ENCODE measurements around the gene TMOD1. TPM values are rescaled to one million over a fixed set of nuclear protein-coding genes. Genes with fewer than 3 reads are reported as not detected.
"Not testable (repeated sequence)": the region's sequence is repeated elsewhere in the genome, so short reads cannot be mapped to it uniquely, and the experiment has no call there.

The TMOD1 gene
- total RNA-seq: 1 to 10 TPM in 1 of 2 experiments, under 1 TPM in 1; 0.79 to 1.1 TPM

DNA sequence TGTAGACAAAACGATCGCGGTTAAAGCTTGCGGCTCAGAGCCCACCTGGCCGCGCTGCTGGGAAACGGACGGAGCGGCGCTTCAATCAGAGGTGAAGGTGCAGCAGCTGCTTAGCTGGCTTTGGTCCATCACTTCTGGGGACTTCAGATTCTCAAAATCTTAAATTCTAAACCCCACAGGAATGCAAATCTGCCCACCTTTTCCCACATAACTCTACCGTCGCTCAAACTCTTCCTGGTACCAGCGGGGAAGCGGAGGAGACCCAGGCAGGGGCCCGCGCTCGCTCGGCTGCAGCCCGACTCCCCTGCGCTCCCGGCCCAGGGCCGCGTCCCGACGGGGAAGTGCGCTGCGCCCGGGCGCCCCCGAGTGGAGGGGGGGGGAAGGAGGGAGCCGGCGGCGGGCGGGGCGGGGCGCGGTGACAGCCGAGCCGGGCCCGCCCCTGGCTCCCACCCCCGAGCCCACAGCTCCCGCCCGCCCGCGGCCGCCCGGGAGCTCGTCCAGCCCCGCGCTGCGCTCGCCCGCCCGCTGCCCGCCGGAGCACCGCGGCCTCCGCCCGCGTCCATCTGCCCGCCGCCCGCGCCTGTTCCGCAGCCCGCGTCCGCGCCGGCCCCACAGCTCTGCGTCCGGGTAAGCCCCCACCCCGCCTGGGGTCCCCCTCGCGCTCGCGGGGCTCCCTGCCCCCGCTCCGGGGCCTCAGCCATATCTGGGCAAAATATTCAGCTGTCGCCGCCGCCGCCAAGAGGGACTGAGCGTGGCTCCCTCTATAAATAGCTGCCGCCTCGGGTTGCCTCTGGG lies at the start of gene TMOD1:
Gene TMOD1, plus strand, starts transcription at position 490 of the 795 bp plus-strand sequence. CDS start 22,523 bp downstream, outside the sequence.
- peak; percentile 80 for ATAC-seq (ENCODE audit: low read depth)
- peak within 1 kb of the TSS; percentile 73 for H3K4me3 Mint-ChIP-seq
- H3K9me3 Mint-ChIP-seq: no peaks in the 10 kb centered on the region
- POLR2A ChIA-PET: interaction anchor here (0.9 kb wide), 1 partner anchor 97 kb away, joined by 6 read pairs; no protein-coding TSS in a partner anchor
- H3K4me1 Mint-ChIP-seq: peaks cover 8% of the 10 kb centered on the region
- no peak within 1 kb of the TSS for H3K27ac Mint-ChIP-seq
- H3K36me3 Mint-ChIP-seq: peaks cover 9% of the 10 kb centered on the region
- H3K27me3 Mint-ChIP-seq: peaks cover 54% of the 10 kb centered on the region
- DNase-seq: peak; percentile 71

DNA sequence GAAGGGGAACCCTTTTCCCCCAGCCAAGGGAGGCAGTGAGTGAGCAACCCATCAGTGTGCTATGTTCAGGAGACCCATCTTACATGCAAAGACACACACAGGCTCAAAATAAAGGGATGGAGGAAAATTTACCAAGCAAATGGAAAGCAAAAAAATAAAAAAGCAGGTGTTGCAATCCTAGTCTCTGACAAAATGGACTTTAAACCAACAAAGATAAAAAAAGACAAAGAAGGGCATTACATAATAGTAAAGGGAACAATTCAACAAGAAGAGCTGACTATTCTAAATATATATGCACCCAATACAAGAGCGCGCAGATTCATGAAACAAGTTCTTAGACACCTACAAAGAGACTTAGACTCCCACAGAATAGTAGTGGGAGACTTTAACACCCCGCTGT lies 47.9 kb upstream of the TMOD1 start:
- H3K27ac Mint-ChIP-seq; H3K27me3 Mint-ChIP-seq; POLR2A ChIA-PET; H3K4me3 Mint-ChIP-seq; ATAC-seq (ENCODE audit: low read depth); DNase-seq; H3K4me1 Mint-ChIP-seq: not testable (repeated sequence)
- peaks cover 37% of the 10 kb centered on the region for H3K36me3 Mint-ChIP-seq
- peaks cover 13% of the 10 kb centered on the region for H3K9me3 Mint-ChIP-seq

DNA sequence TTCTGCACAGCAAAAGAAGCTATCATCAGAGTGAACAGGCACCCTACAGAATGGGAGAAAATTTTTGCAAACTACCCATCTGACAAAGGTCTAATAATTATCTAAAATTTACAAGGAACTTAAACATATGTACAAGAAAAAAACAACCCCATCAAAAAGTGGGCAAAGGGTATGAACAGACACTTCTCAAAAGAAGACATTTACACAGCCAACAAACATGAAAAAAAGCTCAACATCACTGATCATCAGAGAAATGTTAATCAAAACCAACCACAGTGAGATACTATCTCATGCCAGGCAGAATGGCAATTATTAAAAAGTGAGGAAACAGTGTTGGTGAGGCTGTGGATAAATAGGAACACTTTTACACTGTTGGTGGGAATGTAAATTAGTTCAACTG lies 44.6 kb upstream of the TMOD1 start:
- POLR2A ChIA-PET; DNase-seq; ATAC-seq (ENCODE audit: low read depth); H3K27ac Mint-ChIP-seq; H3K4me3 Mint-ChIP-seq; H3K4me1 Mint-ChIP-seq; H3K27me3 Mint-ChIP-seq: not testable (repeated sequence)
- H3K36me3 Mint-ChIP-seq: peaks cover 29% of the 10 kb centered on the region
- H3K9me3 Mint-ChIP-seq: peaks cover 13% of the 10 kb centered on the region

DNA sequence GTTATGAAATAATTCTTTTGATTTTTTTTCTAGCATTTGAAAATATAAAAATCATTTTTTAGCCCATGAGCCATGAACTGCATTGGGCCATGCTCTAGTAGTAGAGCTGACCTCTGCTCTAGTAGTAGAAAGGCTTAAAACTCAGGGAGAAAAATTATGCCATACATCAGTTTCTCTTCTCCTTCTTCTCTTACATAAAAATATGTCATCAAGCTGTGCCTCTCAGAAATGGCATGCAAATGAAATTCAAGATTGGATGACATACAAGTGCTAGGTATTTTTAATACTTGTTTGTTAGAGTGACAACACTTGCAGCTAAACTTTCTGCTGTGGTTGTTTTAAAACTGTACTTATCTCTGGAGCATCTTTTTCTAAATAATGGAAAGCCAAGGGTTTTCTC lies 42.1 kb upstream of the TMOD1 start:
- no peak for DNase-seq
- no peak for ATAC-seq (ENCODE audit: low read depth)
- H3K36me3 Mint-ChIP-seq: peaks cover 15% of the 10 kb centered on the region
- no peaks in the 10 kb centered on the region for H3K27me3 Mint-ChIP-seq
- no peak overlapping the region for H3K27ac Mint-ChIP-seq
- peaks cover 2% of the 10 kb centered on the region for H3K4me1 Mint-ChIP-seq
- POLR2A ChIA-PET: no interaction called here
- H3K9me3 Mint-ChIP-seq: peaks cover 6% of the 10 kb centered on the region
- H3K4me3 Mint-ChIP-seq: no peak overlapping the region

DNA sequence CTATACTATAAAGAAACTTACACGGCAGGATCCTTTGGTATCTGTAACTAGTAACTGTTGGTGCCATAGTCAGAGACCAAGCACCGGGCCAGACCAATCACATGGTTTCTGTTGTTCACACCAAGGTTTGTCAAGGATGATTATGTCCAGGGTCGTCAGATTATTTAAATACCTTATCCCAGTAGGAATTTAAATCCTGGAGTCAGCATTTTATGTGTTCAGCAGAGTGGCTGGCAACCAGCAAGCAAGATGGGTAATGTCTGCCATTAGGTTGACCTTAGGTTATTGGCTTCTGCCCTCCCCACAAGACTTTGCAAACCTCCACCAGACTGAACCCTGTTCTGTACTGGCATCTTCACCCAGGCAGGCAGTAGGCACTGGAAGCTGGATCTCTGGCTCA lies 39.3 kb upstream of the TMOD1 start:
- Mint-ChIP-seq H3K9me3 (peaks cover 2% of the 10 kb centered on the region), H3K27me3 (no peaks in the 10 kb centered on the region), H3K4me1 (no peaks in the 10 kb centered on the region), H3K36me3 (peaks cover 6% of the 10 kb centered on the region), H3K27ac (no peak overlapping the region), H3K4me3 (no peak overlapping the region)
- POLR2A ChIA-PET: no interaction called here
- ATAC-seq (ENCODE audit: low read depth) (no peak), DNase-seq (no peak)

DNA sequence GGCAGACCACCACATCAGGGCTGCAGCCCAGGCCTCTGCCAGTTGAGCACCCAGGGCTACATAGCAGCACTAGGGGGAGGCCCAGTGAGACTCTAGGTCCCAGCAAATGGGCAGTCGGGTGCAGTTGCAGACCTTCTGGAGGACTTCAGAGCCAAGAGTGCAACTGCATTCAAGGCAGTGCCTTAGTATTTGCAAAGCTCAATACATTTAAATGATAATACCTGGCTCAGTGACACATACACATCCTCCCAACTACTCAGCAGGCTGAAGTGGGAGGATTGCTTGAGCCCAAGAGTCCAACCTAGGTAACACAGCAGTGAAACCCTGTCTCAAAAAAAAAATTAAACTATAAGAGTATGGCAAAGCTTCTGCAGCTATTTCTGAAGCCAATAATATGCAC lies 38.6 kb upstream of the TMOD1 start:
- Mint-ChIP-seq H3K27me3 (no peaks in the 10 kb centered on the region), H3K9me3 (no peaks in the 10 kb centered on the region), H3K4me1 (no peaks in the 10 kb centered on the region), H3K4me3 (no peak overlapping the region), H3K36me3 (peaks cover 6% of the 10 kb centered on the region), H3K27ac (no peak overlapping the region)
- POLR2A ChIA-PET: no interaction called here
- DNase-seq: no peak
- ATAC-seq (ENCODE audit: low read depth): no peak

DNA sequence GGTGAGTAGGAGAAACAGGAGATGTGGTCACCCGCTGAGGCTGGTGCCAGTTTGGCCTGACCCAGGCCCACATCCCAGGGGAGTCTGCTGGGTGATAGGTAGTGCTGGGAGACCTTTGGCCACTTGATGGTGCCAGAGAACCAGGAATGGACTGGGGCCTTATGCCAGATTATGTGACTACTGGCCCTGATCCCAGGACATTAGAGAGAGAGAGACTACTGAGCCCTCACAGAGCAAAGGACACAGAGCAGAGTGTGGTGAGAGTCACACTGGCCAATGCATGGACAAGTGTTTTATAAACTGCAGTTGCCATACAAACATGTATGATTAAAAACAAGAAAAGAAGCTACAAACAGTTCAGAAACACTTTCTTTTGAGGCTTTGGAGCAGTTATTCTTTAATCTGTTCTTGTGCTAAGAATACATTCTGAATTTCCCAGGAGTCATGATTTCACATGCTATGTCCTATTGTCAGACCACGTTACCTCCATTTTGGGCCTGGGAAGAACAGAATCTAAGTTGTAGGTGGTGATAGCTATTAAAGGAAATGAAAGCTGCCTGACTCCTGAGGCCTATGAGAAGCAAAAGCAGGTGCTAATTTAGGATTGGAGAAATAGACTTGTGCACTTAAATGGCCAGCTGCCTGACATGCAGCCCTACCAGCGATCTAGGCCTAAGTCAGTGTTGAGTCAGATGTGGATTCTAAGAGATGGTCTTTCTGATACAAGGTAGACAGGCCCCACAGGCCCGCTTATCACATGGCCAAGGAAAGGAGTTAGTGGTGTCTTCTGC lies 32.6 kb upstream of the TMOD1 start:
- H3K27me3 Mint-ChIP-seq: no peaks in the 10 kb centered on the region
- H3K4me3 Mint-ChIP-seq: no peak overlapping the region
- peaks cover 12% of the 10 kb centered on the region for H3K36me3 Mint-ChIP-seq
- no peak overlapping the region for H3K27ac Mint-ChIP-seq
- peak; percentile 70 for ATAC-seq (ENCODE audit: low read depth)
- H3K9me3 Mint-ChIP-seq: no peaks in the 10 kb centered on the region
- DNase-seq: peak; percentile 36
- POLR2A ChIA-PET: no interaction called here
- H3K4me1 Mint-ChIP-seq: no peaks in the 10 kb centered on the region

DNA sequence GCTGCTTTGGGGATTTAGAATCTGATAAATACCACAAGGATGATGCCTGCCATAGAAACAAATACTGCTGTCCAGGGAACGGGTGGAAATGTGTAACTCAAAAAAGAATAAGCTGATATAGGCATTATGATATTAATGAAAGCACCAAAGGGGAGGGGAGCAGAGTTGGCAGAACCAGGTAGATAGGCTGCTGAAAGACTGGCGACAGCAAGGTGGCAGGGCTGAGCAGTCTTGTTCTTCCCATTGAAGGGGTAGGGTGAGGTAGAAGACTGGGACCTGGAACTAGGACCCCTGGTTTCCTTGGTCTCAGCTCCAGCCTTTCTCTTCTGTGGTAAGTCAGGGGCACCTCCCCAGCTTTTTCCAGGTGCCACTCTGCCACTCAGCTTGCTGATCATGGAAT lies 31.4 kb upstream of the TMOD1 start:
- DNase-seq (no peak), ATAC-seq (ENCODE audit: low read depth) (no peak)
- Mint-ChIP-seq H3K4me3 (no peak overlapping the region), H3K9me3 (no peaks in the 10 kb centered on the region), H3K4me1 (no peaks in the 10 kb centered on the region), H3K27ac (no peak overlapping the region), H3K36me3 (peaks cover 12% of the 10 kb centered on the region), H3K27me3 (no peaks in the 10 kb centered on the region)
- POLR2A ChIA-PET: interaction anchor here (0.7 kb wide), 1 partner anchor 128 kb away, joined by 3 read pairs; no protein-coding TSS in a partner anchor

DNA sequence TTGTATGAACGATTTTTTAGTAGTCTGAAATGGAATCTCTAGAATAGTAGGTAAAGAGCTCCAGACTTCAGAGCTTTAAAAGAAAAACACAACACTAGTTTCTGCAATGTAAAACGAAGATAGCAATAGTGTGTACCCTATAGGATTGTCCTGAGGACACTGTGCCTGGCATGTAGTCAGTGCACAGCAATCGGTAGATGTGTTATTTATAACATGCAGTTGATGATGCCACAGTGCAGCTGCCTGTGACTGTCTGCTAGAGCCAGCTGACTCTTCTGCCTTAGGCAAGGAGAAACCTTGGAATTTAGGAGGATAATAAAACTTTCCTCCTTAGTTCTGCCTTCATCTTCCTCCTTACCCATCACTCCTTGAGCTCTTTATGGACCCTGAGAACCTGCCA lies 27.7 kb upstream of the TMOD1 start:
- Mint-ChIP-seq H3K27me3 (no peaks in the 10 kb centered on the region), H3K4me3 (no peak overlapping the region), H3K27ac (no peak overlapping the region), H3K4me1 (no peaks in the 10 kb centered on the region), H3K36me3 (peaks cover 19% of the 10 kb centered on the region), H3K9me3 (no peaks in the 10 kb centered on the region)
- DNase-seq (no peak), ATAC-seq (ENCODE audit: low read depth) (no peak)
- POLR2A ChIA-PET: no interaction called here

DNA sequence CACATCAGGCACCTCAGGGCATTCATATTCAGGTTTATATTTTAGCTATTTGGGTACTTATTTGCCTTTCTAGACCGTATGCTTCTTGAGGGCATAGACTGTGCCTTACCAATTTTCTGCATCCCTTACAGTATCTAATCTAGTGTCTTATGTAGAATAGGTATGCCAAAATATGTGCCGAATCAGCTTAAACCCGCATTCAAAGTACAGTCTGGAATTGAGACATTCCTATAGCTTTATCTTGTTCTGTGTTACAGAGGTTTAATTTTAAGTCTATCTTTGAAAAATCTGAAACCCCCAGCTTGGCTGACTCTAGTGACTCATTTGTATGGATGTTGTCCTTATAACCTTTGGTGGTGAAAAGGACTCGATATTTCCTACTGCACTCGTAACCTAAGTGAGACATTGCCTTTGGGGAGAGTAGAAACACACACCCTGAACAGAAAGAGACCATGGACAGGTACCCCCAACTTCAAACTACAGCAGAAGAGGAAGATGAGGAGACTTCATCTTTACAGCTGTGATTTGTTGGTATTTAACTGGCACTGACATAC lies 27.0 kb upstream of the TMOD1 start:
- Mint-ChIP-seq H3K27ac (no peak overlapping the region), H3K27me3 (no peaks in the 10 kb centered on the region), H3K9me3 (no peaks in the 10 kb centered on the region), H3K4me3 (no peak overlapping the region), H3K4me1 (no peaks in the 10 kb centered on the region), H3K36me3 (peaks cover 22% of the 10 kb centered on the region)
- POLR2A ChIA-PET: no interaction called here
- ATAC-seq (ENCODE audit: low read depth) (no peak), DNase-seq (no peak)

DNA sequence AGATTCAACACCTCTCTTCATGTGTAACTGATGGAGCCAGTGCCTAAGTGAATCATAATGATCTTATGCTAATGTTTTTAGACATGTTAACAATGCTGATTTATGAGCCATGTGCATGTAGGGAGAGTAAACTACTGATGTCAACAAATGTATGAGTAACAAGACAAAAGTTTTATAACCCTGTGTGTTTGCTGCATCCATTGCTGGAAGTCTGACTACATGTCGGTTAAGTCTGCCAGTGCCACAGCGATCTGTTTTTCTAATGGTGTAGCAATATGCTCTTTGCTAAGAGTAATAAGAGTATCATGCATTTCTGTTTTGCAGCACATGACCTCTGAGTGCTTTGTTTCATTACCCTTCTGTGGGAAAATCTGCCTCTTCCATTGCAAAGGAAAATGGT lies 26.4 kb upstream of the TMOD1 start:
- H3K4me3 Mint-ChIP-seq: no peak overlapping the region
- POLR2A ChIA-PET: no interaction called here
- H3K4me1 Mint-ChIP-seq: no peaks in the 10 kb centered on the region
- no peak for ATAC-seq (ENCODE audit: low read depth)
- H3K27me3 Mint-ChIP-seq: no peaks in the 10 kb centered on the region
- no peak for DNase-seq
- no peaks in the 10 kb centered on the region for H3K9me3 Mint-ChIP-seq
- no peak overlapping the region for H3K27ac Mint-ChIP-seq
- H3K36me3 Mint-ChIP-seq: peaks cover 22% of the 10 kb centered on the region

DNA sequence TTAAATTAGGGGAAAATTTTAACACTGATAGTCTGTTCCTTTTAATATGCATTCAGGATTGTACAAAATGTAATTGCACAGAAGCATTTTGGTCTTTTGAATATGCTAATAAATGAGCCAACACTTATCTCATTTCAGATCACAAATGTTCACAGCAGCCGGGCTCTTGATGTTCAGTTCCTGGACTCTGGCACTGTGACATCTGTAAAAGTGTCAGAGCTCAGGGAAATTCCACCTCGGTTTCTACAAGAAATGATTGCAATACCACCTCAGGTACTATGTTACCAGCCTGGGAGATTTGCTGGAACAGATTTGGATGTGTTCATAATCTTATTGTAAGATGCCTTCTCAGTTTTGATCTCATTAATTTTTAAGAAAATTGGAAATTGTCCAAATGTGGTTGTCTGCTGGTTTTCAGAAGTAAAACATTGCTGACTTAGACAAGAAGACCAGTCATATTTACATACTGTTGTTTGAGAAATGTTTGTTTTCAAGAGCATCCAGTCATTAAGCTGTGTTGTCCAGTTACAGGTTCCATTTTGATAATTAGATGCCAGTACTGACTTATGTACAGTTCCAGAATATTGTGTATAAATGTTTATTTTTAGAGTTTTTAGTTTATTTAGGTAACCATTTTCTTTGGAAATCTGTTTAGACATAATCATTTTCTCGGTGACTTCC lies 23.0 kb upstream of the TMOD1 start:
- H3K27ac Mint-ChIP-seq: no peak overlapping the region
- H3K36me3 Mint-ChIP-seq: peaks cover 32% of the 10 kb centered on the region
- ATAC-seq (ENCODE audit: low read depth) (no peak), DNase-seq (no peak)
- H3K4me3 Mint-ChIP-seq: no peak overlapping the region
- no peaks in the 10 kb centered on the region for H3K4me1 Mint-ChIP-seq
- POLR2A ChIA-PET: no interaction called here
- no peaks in the 10 kb centered on the region for H3K27me3 Mint-ChIP-seq
- H3K9me3 Mint-ChIP-seq: peaks cover 3% of the 10 kb centered on the region

DNA sequence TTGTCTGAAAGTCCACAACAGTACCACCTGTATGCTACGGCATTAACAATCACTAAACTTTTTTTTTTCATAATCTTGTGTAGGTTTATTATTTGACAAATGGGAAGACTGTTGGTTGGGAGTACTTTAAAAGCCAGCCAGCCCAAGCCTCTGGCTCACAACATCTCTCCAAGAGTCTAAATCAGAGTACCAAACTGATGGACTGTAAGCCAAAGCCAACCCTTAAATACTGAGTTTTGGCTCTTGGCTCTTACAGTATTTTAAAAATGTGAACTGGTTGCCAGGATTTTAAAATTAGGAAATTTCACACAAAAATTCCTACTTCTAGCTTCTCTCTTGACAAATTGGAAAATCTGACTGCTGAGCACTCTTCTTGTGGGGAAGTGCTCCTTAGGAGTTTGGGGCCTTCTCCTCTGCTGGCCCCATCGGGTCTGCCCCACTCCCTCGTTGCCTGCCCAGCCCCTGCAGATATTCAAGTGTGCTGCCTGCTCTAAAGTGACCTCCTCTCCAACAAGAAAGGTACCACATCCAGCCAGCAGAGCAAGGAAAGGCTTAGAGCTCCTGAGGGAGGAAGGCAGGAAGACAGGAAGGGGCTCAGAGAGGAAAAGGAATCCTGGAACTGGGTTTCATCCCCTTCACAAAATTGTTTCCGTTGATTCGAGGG lies 21.8 kb upstream of the TMOD1 start:
- POLR2A ChIA-PET: no interaction called here
- Mint-ChIP-seq H3K4me3 (no peak overlapping the region), H3K4me1 (no peaks in the 10 kb centered on the region), H3K27ac (no peak overlapping the region), H3K36me3 (peaks cover 37% of the 10 kb centered on the region), H3K9me3 (peaks cover 3% of the 10 kb centered on the region), H3K27me3 (no peaks in the 10 kb centered on the region)
- no peak for DNase-seq
- ATAC-seq (ENCODE audit: low read depth): no peak

Measured in activated naive CD8-positive, alpha-beta T cell treated with anti-CD3 and anti-CD28 coated beads, Interleukin-2, amount 10 ng/mL, durations not matched to agents 7 days and 5 days (primary cell).